Tracheal epithelial cell (primary cell): ENCODE data around the gene MAK. TPM values are rescaled to one million over a fixed set of nuclear protein-coding genes. Genes with fewer than 3 reads are reported as not detected.

Source experiments
- total RNA-seq: library from RNA; depleted of rRNA; stranded (reverse); fragments of >200 nt; gene quantifications from 2 replicates; pipeline ENCODE4 v1.2.1, GENCODE V29; 2014

Gene MAK
- total RNA-seq, result under 0.01 TPM in 1 of 2 replicates, not detected in the other

GRCh38 chr6:10837995-10838793 is at the start of gene MAK:
TSS of gene MAK (minus strand) at chr6:10838539. CDS start at chr6:10830648, 7,891 bp downstream.

GRCh38 chr6:10886691-10887502 is 48.6 kb upstream of the MAK start, which contains the start of gene SYCP2L:
TSS of gene SYCP2L (plus strand) at chr6:10887052. CDS start at chr6:10887127, 75 bp downstream.

GRCh38 chr6:10747251-10747972 is 90.9 kb downstream of the MAK start, which contains the start of gene TMEM14B:
TSS of gene TMEM14B (plus strand) at chr6:10747805. CDS start at chr6:10749246, 1,441 bp downstream.

GRCh38 chr6:10722820-10723566 is 115.3 kb downstream of the MAK start, which contains the start of gene TMEM14C:
TSS of gene TMEM14C (plus strand) at chr6:10723070. CDS start at chr6:10724614, 1,544 bp downstream.

Other genes starting within 250 kb of the MAK start
- 0.96 and 1.3 TPM in 2 replicates for gene C6orf52, start 143.9 kb downstream of the MAK start, total RNA-seq
- gene PAK1IP1, start 143.6 kb downstream of the MAK start, total RNA-seq, result 23.1 and 28.6 TPM in 2 replicates
- gene TMEM14C, start 115.5 kb downstream of the MAK start, total RNA-seq, result 143 and 165 TPM in 2 replicates
- gene TMEM14B, start 90.7 kb downstream of the MAK start, total RNA-seq, result 67.6 and 84.8 TPM in 2 replicates
- gene GCM2, start 43.5 kb upstream of the MAK start, total RNA-seq, result not detected in 2 replicates
- 0.48 and 0.64 TPM in 2 replicates for gene SYCP2L, start 48.5 kb upstream of the MAK start, total RNA-seq
- gene ELOVL2, start 205.8 kb upstream of the MAK start, total RNA-seq, result under 0.01 TPM in 1 of 2 replicates, not detected in the other